EH (cell line): ENCODE results near the gene DOCK3.

ENCODE experiments used
- DNase-seq: peaks from one replicate; pipeline ENCODE4 v3.0.0-alpha.2; 2015; ENCODE audit warnings: low read depth

The DOCK3 gene

GRCh38 chr3:50674349-50675178 is at the start of gene DOCK3:
Gene DOCK3, plus strand, starts transcription at chr3:50674927. Its CDS starts 337 bp downstream, at chr3:50675264.
- peak; percentile 61 for DNase-seq

GRCh38 chr3:50625231-50626182 is 49.2 kb upstream of the DOCK3 start:
- DNase-seq, result no peak

- no peak for DNase-seq
These were observed 48.3 kb upstream of the DOCK3 start for GRCh38 chr3:50626401-50626800.

GRCh38 chr3:50627407-50628051 is 47.2 kb upstream of the DOCK3 start:
- peak; percentile 83 for DNase-seq

- DNase-seq, result no peak
These were observed 46.1 kb upstream of the DOCK3 start for GRCh38 chr3:50628601-50629000.

- DNase-seq, result no peak
These were observed 44.3 kb upstream of the DOCK3 start for GRCh38 chr3:50630394-50630793.

GRCh38 chr3:50630877-50631276 is 43.9 kb upstream of the DOCK3 start:
- DNase-seq, result peak; percentile 63

- peak; percentile 76 for DNase-seq
These were observed 42.3 kb upstream of the DOCK3 start for GRCh38 chr3:50632450-50632849.

GRCh38 chr3:50633230-50633790 is 41.4 kb upstream of the DOCK3 start:
- no peak for DNase-seq

- DNase-seq, result no peak
These were observed 39.7 kb upstream of the DOCK3 start for GRCh38 chr3:50635066-50635465.

- no peak for DNase-seq
These were observed 37.7 kb upstream of the DOCK3 start for GRCh38 chr3:50637011-50637410.

GRCh38 chr3:50637945-50638344 is 36.8 kb upstream of the DOCK3 start:
- DNase-seq, result no peak

- peak; percentile 80 for DNase-seq
These were observed 35.7 kb upstream of the DOCK3 start for GRCh38 chr3:50639055-50639494.

- DNase-seq, result no peak
These were observed 32.3 kb upstream of the DOCK3 start for GRCh38 chr3:50642382-50642781.

- no peak for DNase-seq
These were observed 30.2 kb upstream of the DOCK3 start for GRCh38 chr3:50644561-50644960.

GRCh38 chr3:50645378-50645777 is 29.3 kb upstream of the DOCK3 start:
- DNase-seq, result no peak

- DNase-seq, result peak; percentile 38
These were observed 26.4 kb upstream of the DOCK3 start for GRCh38 chr3:50648313-50648712.

GRCh38 chr3:50648944-50649343 is 25.8 kb upstream of the DOCK3 start:
- no peak for DNase-seq

GRCh38 chr3:50649451-50649931 is 25.2 kb upstream of the DOCK3 start:
- DNase-seq, result peak; percentile 12

GRCh38 chr3:50650018-50650417 is 24.7 kb upstream of the DOCK3 start:
- DNase-seq, result no peak

- no peak for DNase-seq
These were observed 23.3 kb upstream of the DOCK3 start for GRCh38 chr3:50651445-50651844.
